Vagina (tissue), 2 donors: Measurements from ENCODE around the gene WDR55.

Experiments
- POLR2A ChIP-seq, 2 donors: fragments of 450-650 bp; IDR thresholded peaks; one replicate each; pipeline ENCODE4 v1.6.1; 2017; ENCODE audit warnings: antibody characterized with exemption in 2 of 2, mild to moderate bottlenecking in 2 of 2, moderate library complexity in 2 of 2
- POLR2AphosphoS5 ChIP-seq, 2 donors: sonication (generic); formaldehyde crosslinking; IDR thresholded peaks; one replicate each; pipeline ENCODE4 v1.9.0; 2017; ENCODE audit warnings: antibody characterized with exemption in 2 of 2, mild to moderate bottlenecking in 2 of 2, low read depth in 1 of 2; ENCODE audit not compliant: insufficient read depth in 1 of 2
- TF ChIP-seq, protein P1 (sequence below), 3 experiments: fragments of 450-650 bp in 2 of 3; fragments of 200-600 bp in 1 of 3; sonication (generic) in 1 of 3; IDR thresholded peaks; one replicate each; pipeline ENCODE4 v1.5.1; 2017 to 2019; ENCODE audit warnings: antibody characterized with exemption in 3 of 3, mild to moderate bottlenecking in 2 of 3, moderate library complexity in 2 of 3

DNA sequence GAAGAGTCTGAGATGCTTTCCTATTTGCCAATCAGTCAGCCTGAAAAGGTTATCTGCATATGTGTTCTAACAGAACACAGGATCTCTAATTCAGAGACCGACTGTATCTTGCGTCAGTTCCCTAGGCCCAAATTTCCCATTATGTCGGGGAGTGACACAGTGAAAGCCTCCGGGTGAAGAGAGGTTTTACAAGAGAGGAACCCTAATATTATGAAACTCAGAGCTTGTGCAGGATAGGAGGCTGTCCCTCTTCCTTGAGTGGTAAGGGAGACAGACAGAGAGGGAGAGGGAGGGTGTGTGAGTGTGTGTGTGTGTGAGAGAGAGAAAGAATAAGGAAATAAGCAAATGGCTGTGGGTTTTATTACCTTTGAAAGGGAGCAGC lies 33.7 kb upstream of the WDR55 start:
- TF ChIP-seq, protein P1, sequence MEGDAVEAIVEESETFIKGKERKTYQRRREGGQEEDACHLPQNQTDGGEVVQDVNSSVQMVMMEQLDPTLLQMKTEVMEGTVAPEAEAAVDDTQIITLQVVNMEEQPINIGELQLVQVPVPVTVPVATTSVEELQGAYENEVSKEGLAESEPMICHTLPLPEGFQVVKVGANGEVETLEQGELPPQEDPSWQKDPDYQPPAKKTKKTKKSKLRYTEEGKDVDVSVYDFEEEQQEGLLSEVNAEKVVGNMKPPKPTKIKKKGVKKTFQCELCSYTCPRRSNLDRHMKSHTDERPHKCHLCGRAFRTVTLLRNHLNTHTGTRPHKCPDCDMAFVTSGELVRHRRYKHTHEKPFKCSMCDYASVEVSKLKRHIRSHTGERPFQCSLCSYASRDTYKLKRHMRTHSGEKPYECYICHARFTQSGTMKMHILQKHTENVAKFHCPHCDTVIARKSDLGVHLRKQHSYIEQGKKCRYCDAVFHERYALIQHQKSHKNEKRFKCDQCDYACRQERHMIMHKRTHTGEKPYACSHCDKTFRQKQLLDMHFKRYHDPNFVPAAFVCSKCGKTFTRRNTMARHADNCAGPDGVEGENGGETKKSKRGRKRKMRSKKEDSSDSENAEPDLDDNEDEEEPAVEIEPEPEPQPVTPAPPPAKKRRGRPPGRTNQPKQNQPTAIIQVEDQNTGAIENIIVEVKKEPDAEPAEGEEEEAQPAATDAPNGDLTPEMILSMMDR (IDR thresholded peaks at IDR 0.05), result no peak
- no peak for TF ChIP-seq POLR2AphosphoS5 (IDR thresholded peaks at IDR 0.05; ENCODE audit: insufficient read depth in 1 of 2, low read depth in 1 of 2)
- TF ChIP-seq POLR2A (IDR thresholded peaks at IDR 0.05), result no peak
